ENCODE data around the gene ESR1.

ESR1 gene

DNA sequence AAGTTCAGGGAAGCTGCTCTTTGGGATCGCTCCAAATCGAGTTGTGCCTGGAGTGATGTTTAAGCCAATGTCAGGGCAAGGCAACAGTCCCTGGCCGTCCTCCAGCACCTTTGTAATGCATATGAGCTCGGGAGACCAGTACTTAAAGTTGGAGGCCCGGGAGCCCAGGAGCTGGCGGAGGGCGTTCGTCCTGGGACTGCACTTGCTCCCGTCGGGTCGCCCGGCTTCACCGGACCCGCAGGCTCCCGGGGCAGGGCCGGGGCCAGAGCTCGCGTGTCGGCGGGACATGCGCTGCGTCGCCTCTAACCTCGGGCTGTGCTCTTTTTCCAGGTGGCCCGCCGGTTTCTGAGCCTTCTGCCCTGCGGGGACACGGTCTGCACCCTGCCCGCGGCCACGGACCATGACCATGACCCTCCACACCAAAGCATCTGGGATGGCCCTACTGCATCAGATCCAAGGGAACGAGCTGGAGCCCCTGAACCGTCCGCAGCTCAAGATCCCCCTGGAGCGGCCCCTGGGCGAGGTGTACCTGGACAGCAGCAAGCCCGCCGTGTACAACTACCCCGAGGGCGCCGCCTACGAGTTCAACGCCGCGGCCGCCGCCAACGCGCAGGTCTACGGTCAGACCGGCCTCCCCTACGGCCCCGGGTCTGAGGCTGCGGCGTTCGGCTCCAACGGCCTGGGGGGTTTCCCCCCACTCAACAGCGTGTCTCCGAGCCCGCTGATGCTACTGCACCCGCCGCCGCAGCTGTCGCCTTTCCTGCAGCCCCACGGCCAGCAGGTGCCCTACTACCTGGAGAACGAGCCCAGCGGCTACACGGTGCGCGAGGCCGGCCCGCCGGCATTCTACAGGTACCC lies at the start of gene ESR1:
Gene ESR1, plus strand, starts transcription at position 170 of the 858 bp plus-strand sequence. Its CDS starts 231 bp downstream, at position 401.
- DNase-seq, result no peak

DNA sequence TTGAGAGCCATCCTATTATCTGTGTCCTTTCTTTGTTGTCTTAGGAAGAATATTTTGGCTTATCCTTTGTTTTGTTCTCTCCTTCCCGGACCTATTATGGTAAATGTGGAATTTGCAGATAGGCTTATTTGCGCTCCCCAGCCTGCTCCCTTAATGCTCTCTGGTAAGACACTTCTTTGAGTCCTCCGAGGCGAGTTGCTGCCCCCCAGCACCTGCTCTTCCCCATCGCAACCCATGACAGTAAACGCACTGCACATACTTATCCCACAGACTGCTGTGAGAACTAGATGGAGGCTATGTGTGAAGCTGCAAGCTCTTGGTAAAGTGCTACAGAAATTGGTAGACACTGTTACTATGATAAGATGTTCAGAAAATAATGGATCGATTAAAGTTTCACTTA lies 47.0 kb upstream of the ESR1 start:
- DNase-seq, result no peak

DNA sequence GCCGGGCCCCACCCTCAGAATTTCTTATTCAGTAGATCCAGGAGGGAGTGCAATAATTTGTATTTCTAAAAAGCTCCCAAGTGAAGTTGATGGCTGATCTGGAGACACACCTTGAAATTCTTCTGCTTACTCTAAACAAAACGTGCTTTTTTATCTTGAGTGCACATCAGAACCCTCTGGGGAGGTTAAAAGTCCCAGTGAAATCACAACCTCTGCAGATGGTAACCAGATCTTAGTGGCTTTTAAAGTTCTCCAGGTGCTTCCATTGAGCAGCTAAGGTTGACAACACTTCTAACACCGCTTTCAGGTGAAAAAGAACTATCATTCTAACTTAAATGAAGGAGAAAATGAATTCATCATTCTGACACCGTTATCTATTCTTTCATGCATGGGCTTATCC lies 45.6 kb upstream of the ESR1 start:
- no peak for DNase-seq

DNA sequence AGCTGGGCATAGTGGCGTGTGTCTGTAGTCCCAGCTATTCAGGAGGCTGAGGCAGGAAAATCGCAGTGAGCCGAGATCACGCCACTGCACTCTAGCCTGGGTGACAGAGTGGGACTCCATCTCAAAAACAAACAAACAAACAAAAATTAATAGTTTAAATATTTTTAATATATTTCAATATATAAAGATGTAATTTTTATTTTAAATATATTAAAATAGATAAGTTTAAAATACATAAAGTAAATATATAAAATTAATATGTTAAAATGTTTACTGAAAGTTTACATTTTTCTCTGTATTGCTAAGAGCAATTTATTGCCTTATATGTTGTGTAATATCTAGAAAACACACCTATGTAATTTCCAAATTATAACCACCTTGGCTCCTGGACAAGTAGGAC lies 44.7 kb upstream of the ESR1 start:
- no peak for DNase-seq

DNA sequence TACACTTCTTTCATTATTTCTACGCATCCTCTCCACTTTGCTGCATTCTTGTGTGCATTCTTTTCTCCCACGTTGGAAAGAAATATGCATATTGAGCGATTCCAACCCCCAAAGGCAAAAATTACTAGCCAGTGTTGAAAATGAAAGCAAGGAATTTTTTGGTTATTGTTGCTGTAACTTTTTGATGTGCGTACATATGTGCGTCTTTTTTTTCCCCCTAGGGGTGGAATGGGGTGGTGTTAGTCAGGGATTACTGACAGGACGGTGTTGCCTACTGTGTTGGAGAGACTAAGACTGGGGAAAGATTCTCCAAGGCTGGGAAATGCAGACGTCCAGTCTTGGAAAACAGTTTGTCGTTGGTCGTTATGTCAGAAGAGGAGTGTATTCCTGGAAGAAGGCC lies 44.2 kb upstream of the ESR1 start:
- DNase-seq, result no peak

DNA sequence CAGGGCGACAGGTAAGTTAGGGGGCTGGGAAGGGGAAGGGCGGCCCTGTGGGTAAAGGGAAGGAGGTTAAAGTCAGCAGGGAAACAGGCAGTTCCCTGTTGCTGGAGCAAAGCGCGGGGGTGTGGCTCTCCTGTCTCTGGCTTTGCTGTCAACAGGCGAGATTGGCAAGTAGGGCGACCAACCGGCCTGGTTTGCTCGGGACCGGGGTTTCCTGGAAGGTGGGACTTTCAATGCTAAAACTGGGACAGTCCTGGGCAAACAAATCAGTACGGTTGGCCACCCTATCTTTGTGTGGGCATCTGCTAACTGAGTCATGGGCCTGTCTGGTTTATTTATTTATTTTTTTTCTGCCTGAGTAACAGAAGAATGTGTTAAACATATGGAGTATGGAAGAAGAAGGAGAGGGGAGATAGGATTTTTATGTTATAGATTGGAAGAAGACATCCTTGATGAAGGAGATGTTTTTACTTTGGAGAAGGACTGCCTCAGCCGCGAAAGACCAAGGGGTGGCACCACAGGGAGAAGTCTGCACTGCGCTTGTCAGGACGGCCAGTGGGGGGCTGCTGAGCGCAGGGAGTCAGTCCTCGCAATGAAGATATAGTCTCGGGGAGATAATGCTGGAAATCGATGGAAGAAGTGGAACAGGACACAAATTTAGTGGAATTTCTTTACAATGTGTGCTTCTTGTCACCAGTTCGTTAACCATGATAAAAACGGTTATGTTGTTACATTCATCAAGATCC lies 43.4 kb upstream of the ESR1 start:
- peak; percentile 27 for DNase-seq

DNA sequence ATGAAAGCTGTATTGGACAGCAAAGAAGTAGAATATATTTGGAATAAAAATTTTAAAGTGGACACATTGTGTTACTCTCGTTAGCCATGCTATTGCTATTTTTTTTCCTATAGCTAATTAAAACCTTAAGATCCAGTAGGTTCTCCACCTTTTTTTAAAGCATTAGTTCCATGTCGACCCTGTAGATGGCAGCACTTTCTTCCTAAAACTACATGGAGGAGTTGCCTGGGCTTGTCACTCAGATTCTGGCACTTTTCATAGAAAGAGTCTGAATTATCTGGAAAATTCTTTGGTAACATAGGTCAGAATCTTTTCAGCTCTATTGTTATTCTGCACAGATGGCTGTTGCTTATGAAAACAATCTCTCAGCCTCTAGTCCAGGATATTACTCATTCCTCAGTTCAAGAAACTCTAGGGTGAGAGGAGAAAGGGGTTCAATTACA lies 42.0 kb upstream of the ESR1 start:
- peak; percentile 59 for DNase-seq

DNA sequence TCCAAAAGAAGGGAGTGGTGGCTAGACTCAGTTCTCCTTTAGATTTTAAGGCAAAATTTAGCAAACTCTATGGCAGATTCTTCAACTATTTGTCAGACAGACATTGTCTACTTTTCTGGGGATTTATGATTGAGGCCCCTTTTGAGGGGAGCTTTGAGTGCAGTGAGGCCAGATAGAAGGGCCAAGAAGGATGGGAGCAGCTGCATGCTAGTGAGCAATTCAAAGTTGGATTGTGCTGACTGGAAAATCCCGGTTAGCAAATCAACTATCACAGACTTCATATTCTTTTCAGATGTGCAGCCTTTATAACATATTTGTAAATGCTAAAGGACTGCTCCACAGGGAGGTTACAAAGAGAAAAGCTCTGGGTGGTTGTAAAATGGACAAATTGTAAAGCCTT lies 35.0 kb upstream of the ESR1 start:
- no peak for DNase-seq

DNA sequence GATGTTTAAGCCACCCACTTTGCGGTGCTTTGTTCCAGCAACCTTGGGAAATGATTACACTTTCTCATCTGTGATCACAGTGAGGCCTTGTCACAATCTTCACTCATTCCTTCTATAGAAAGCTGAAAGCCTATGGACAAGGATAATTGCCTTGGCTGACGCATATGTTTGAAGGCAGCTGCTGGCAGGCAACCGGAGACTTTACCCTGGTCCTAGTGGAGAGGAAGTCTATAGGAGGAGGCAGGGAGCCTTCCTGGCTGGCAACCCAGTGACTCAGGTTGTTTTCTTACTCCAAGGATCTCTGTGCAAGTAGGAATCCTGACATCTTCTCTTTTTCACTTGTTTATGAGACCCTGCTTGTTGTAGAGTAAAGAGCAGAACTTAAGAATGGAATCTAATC lies 34.1 kb upstream of the ESR1 start:
- no peak for DNase-seq

DNA sequence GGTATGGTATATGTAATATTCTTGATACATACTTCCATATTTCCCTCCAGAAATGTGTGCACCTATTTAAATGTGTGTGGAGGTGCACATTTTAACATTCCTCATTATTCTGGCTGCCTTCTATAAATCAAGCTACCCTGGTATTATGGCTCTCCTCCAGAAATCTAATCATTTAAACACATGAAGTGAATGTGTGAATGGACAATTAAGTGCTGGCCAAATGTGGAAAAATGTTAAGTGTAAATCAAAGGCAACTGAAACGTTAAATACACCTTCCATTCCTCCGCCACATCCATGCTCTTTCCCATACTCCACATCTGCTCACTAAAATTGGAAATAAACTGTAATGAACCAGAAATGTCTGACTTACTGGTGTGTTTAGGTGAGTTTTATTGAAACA lies 24.9 kb upstream of the ESR1 start:
- DNase-seq, result no peak

DNA sequence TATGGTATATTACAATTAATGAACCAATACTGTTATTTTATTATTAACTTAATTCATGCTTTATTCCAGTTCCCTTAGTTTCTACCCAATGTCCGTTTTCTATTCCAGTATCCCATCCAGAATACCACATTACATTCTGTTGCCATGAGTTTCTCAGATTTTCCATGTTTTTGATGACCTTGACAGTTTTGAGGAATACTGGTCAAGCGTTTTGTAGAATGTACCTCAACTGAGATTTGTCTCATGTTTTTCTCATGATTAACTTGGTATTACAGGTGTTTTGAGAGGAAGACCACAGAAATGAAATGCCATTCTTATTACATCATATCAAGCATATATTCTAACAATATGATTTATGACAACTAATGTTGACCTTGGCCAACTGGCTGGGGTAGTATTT lies 23.8 kb upstream of the ESR1 start:
- DNase-seq, result no peak

DNA sequence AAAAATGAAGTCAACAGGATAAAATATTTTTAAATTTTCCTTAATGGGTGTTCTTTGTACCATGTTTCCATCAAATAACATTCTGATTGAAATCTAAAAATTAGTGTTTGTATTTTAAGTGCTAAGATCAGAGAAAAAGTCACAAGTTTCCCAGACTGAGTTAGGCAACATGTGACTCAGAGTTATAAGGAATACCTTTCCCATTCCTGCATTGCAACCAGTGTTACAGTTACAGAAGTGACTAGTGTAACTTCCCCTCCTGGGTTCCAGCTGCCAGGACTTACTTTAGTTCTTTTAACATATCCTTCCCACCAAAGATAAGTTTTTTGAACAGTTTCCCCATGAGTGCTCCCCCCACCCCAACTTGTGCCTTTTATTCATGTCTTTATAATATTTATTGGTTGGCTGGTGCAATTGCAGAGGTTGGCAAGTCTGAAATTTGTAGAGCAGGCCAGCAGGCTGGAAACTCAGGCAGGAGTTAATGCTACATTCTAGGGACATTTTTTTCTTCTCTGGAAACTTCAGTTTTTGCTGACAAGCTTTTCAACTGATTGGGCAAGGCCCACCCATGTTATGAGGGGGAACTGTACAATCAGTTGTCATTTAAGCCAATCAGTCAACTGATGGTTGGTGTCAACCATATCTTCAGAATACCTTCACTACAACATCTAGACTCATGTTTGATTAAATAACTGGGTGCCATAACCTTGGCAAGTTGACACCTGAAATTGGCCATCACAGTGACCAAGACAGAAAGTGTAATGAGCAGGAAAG lies 22.9 kb upstream of the ESR1 start:
- DNase-seq, result no peak

DNA sequence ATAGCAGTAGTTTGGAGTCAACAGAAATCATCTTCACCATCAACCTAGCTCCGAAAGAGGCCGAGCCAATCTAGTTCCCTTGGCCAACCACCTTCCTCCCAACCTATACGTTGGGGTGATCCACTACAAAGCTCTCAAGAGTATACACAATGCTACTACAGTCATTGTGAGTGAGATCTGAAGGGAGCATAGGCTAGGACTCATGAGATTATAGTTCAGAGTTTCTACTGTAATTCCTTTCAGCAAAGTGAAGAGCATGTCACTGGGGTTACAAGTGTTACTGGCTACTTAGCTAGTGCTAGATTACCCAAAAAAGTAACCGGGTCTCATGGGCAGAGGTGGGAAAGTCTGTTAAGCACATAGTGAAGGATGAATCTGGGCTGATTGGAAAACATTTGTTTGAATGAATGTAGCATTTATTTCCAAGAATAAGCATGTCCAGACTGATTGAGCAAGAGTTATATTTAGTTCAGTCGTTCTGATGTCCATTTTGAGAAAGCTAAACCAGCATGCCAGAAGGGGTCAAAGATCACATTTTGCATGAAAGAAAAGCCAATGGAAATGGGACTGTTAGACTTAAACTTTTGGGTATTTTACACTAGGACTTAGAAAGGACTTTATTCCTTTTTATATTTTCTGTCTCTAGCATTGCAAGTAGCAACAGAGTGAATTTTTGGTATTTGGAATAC lies 10.5 kb upstream of the ESR1 start:
- DNase-seq, result no peak

DNA sequence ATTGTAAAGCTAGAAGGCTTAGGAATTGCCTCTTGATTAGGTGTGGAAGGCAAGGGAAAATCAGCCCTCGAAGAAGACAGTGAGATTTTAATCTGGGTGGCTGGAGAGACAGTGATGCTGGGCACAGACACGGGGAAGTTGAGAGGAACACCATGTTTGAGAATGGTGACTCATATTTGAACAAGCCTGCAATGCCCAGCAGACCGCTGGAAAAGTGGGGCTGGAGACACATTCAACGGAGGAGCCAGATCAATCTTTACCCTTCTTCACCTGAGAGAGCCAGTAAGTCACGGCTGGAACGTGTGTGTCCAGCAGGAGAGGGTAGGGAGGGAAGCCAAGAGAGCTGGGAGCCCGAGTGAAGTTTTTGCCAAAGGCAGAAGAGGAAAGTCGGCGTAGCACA lies 3.7 kb upstream of the ESR1 start:
- no peak for DNase-seq

DNA sequence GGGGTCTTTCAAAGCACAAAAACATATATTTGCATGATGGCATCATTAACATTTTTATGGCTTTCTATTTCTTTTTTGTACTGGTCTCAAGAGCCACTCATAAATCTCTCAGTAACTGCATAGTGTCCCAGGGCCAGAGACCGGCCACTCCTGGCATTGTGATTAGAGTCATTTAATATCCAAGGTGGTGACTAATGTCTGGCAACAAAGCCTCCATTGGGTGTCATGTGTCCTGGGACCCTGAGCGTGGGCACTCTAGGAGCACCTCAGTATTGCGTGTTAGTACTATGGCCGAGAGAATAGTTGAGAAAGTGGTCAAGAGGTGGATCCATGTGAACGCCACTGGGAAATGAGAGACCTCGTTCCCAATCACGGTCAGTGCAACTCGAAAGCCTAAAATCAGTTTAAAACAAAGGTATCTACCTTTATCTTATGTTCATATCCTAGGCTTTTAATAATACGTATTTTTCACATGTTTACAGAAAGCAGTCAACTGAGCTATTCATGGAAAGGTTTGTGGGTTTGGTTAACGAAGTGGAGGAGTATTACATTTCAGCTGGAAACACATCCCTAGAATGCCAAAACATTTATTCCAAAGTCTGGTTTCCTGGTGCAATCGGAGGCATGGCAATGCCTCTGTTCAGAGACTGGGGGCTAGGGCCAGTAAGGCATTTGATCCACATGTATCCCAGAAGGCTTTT lies 2.7 kb upstream of the ESR1 start:
- no peak for DNase-seq

DNA sequence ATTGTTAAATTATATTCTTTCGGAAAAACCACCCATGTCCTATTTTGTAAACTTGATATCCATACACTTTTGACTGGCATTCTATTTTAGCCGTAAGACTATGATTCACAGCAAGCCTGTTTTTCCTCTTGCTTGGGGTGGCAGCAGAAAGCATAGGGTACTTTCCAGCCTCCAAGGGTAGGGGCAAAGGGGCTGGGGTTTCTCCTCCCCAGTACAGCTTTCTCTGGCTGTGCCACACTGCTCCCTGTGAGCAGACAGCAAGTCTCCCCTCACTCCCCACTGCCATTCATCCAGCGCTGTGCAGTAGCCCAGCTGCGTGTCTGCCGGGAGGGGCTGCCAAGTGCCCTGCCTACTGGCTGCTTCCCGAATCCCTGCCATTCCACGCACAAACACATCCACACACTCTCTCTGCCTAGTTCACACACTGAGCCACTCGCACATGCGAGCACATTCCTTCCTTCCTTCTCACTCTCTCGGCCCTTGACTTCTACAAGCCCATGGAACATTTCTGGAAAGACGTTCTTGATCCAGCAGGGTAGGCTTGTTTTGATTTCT lies 2.1 kb upstream of the ESR1 start:
- no peak for DNase-seq

DNA sequence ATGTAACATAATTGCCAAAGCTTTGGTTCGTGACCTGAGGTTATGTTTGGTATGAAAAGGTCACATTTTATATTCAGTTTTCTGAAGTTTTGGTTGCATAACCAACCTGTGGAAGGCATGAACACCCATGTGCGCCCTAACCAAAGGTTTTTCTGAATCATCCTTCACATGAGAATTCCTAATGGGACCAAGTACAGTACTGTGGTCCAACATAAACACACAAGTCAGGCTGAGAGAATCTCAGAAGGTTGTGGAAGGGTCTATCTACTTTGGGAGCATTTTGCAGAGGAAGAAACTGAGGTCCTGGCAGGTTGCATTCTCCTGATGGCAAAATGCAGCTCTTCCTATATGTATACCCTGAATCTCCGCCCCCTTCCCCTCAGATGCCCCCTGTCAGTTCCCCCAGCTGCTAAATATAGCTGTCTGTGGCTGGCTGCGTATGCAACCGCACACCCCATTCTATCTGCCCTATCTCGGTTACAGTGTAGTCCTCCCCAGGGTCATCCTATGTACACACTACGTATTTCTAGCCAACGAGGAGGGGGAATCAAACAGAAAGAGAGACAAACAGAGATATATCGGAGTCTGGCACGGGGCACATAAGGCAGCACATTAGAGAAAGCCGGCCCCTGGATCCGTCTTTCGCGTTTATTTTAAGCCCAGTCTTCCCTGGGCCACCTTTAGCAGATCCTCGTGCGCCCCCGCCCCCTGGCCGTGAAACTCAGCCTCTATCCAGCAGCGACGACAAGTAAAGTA lies 547 bp upstream of the ESR1 start:
- DNase-seq, result no peak

DNA sequence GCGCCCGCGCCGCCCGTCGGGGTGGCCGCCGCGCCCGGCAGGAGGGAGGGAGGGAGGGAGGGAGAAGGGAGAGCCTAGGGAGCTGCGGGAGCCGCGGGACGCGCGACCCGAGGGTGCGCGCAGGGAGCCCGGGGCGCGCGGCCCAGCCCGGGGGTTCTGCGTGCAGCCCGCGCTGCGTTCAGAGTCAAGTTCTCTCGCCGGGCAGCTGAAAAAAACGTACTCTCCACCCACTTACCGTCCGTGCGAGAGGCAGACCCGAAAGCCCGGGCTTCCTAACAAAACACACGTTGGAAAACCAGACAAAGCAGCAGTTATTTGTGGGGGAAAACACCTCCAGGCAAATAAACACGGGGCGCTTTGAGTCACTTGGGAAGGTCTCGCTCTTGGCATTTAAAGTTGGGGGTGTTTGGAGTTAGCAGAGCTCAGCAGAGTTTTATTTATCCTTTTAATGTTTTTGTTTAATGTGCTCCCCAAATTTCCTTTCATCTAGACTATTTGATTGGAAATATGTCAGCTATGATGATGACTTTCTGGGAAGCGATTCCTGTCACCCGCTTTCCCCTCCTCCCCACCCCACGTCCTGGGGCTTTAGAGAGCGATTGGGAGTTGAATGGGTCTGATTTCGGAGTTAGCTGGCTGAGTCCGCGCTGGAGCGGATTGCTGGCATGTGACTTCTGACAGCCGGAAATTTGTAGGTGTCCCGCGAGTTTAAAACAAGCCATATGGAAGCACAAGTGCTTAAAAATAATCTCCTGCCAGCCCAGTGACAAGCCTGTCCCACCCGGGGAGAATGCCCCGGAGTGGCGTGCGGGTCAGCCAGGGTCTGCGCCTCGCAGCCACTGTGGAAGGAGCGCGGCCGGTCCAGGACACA lies 1.1 kb downstream of the ESR1 start:
- DNase-seq, result peak; percentile 17

DNA sequence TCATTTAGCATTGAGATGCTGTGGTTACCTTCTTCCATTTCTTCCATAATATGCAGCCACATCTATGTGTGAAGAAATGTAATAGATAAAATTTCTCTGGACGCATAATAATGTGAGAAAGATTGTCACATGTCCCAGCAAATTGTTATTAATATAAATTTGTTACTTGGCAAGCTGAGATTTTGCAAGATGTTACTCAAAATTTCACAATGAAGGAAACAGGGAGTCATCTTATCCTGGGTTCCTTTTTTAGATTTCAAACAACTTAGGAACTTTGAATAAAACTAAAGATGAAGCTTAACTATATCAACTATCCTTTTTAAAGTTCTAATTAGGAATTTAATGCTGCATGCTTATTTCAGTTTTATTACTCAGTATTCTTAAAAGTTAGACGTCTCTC lies 3.6 kb downstream of the ESR1 start:
- no peak for DNase-seq

DNA sequence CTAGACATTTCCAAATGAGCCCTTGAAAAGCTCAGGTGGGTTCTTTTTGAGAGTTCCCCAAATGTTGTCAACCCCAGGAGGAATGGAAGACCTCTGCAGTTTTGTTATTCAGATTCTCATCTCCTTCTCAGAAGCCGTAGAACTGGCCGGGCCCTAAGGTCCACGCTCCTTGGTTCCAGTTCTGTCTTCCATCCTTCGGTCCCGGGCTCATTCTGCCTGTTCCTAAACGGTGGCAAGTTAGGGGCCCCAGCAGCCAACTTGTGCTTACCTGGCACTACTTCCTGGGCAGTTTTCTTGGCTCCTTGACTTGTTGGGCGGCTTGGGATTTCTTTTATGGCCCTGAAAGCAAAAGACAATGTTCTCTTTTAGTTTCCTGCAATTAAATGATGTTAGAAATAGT lies 6.4 kb downstream of the ESR1 start:
- DNase-seq, result no peak

Data from NCI-H69 (cell line).